OCI-LY3 (cell line): ENCODE data around the gene SEC23B.

Source experiments
- H2AFZ ChIP-seq: fragments of 200-600, 300-600 bp; shearing (Covaris generic); 2 replicates; pipeline ENCODE4 v1.6.0; 2014; ENCODE audit warnings: antibody characterized with exemption, low read depth, low read length
- H3K27ac ChIP-seq: fragments of 200-600, 300-600 bp; sonication (generic); 2 replicates; pipeline ENCODE4 v1.5.1; 2014; ENCODE audit warnings: mild to moderate bottlenecking, low read length, moderate library complexity, mixed read lengths
- H3K27me3 ChIP-seq: fragments of 200-600, 300-600 bp; sonication (generic); 2 replicates; pipeline ENCODE4 v1.6.1; 2014; ENCODE audit warnings: low read depth, low read length, mixed read lengths
- H3K36me3 ChIP-seq: fragments of 200-600, 300-600 bp; sonication (generic); replicated peaks from 2 replicates; pipeline ENCODE3; 2014; ENCODE audit warnings: low read depth, low read length, mixed read lengths
- H3K4me1 ChIP-seq: fragments of 300-600, 200-600 bp; sonication (generic); 2 replicates; pipeline ENCODE4 v1.6.1; 2014; ENCODE audit warnings: low read length, mixed read lengths
- H3K4me2 ChIP-seq: fragments of 200-600, 300-600 bp; sonication (generic); 2 replicates; pipeline ENCODE4 v1.6.1; 2014; ENCODE audit warnings: low read length, mixed read lengths
- H3K4me3 ChIP-seq: fragments of 300-600, 200-600 bp; sonication (generic); 2 replicates; pipeline ENCODE4 v1.5.1; 2014; ENCODE audit warnings: antibody characterized with exemption, mild to moderate bottlenecking, low read length, moderate library complexity
- H3K79me2 ChIP-seq: fragments of 300-600, 200-600 bp; shearing (Covaris generic); 2 replicates; pipeline ENCODE4 v1.6.1; 2014; ENCODE audit warnings: mild to moderate bottlenecking, low read length, mixed read lengths
- H3K9ac ChIP-seq: fragments of 300-600, 200-600 bp; shearing (Covaris generic); 2 replicates; pipeline ENCODE4 v1.6.0; 2014; ENCODE audit warnings: mild to moderate bottlenecking, low read length, moderate library complexity
- H3K9me3 ChIP-seq: fragments of 200-600, 300-600 bp; shearing (Covaris generic); 2 replicates; pipeline ENCODE4 v1.6.1; 2014; ENCODE audit warnings: low read length, mixed read lengths; ENCODE audit not compliant: insufficient read depth
- H4K20me1 ChIP-seq: fragments of 200-600, 300-600 bp; sonication (generic); 2 replicates; pipeline ENCODE4 v1.6.1; 2016; ENCODE audit warnings: low read length, mixed read lengths; ENCODE audit not compliant: insufficient read depth
- CTCF ChIP-seq: fragments of 200-600, 300-600 bp; sonication (generic); IDR thresholded peaks from 2 replicates; pipeline ENCODE4 v1.5.1; 2014; ENCODE audit warnings: antibody characterized with exemption, low read length, low read depth
- EZH2phosphoT487 ChIP-seq: fragments of 200-600 bp; shearing (Covaris generic); IDR thresholded peaks from 2 replicates; pipeline ENCODE4 v1.6.1; 2018; ENCODE audit warnings: antibody characterized with exemption, mixed run types, low read depth

Gene SEC23B

GRCh38 chr20:18571578-18571977 is 63.8 kb downstream of the SEC23B start:
- H3K4me2 ChIP-seq: no peak overlapping the region
- H3K27ac ChIP-seq: no peak overlapping the region
- TF ChIP-seq CTCF (no peak), EZH2phosphoT487 (no peak)

GRCh38 chr20:18577942-18578341 is 70.2 kb downstream of the SEC23B start:
- no peak for TF ChIP-seq EZH2phosphoT487
- no peak for TF ChIP-seq CTCF
- Histone ChIP-seq H3K9ac (no peak overlapping the region), H3K27me3 (no peaks in the 10 kb centered on the region), H2AFZ (no peak overlapping the region), H3K4me2 (no peak overlapping the region), H3K9me3 (no peaks in the 10 kb centered on the region), H3K4me1 (no peaks in the 10 kb centered on the region), H3K79me2 (no peaks in the 10 kb centered on the region), H3K36me3 (no peaks in the 10 kb centered on the region), H3K27ac (no peak overlapping the region), H4K20me1 (no peaks in the 10 kb centered on the region), H3K4me3 (no peak overlapping the region)

More at GRCh38 chr20:18571578-18571977, 63.8 kb downstream of the SEC23B start:
- Histone ChIP-seq H3K79me2 (peaks cover 19% of the 10 kb centered on the region), H3K27me3 (no peaks in the 10 kb centered on the region), H4K20me1 (no peaks in the 10 kb centered on the region), H3K9ac (no peak overlapping the region), H2AFZ (no peak overlapping the region), H3K36me3 (peaks cover 28% of the 10 kb centered on the region), H3K4me3 (no peak overlapping the region), H3K9me3 (no peaks in the 10 kb centered on the region), H3K4me1 (peaks cover 7% of the 10 kb centered on the region)

- no peaks in the 10 kb centered on the region for H4K20me1 ChIP-seq
- no peak for TF ChIP-seq CTCF
- no peak overlapping the region for H3K4me3 ChIP-seq
- H3K27ac ChIP-seq: no peak overlapping the region
- no peak overlapping the region for H3K4me2 ChIP-seq
- H3K9me3 ChIP-seq: no peaks in the 10 kb centered on the region
- no peaks in the 10 kb centered on the region for H3K4me1 ChIP-seq
- H3K9ac ChIP-seq: no peak overlapping the region
- no peaks in the 10 kb centered on the region for H3K79me2 ChIP-seq
- H3K27me3 ChIP-seq: no peaks in the 10 kb centered on the region
- H2AFZ ChIP-seq: no peak overlapping the region
- no peaks in the 10 kb centered on the region for H3K36me3 ChIP-seq
These were observed 70.8 kb downstream of the SEC23B start for GRCh38 chr20:18578581-18578980.

- 0 out of 2 replicates have a peak, but pooled peaks cover 3% of the 10 kb centered on the region for H3K27me3 ChIP-seq
- no peaks in the 10 kb centered on the region for H3K79me2 ChIP-seq
- no peak overlapping the region for H3K4me3 ChIP-seq
- H3K4me1 ChIP-seq: no peaks in the 10 kb centered on the region
- no peak overlapping the region for H3K27ac ChIP-seq
- H4K20me1 ChIP-seq: no peaks in the 10 kb centered on the region
- H3K36me3 ChIP-seq: no peaks in the 10 kb centered on the region
- TF ChIP-seq EZH2phosphoT487 (no peak), CTCF (no peak)
- no peak overlapping the region for H3K9ac ChIP-seq
- no peak overlapping the region for H2AFZ ChIP-seq
- H3K4me2 ChIP-seq: no peak overlapping the region
- no peaks in the 10 kb centered on the region for H3K9me3 ChIP-seq
These were observed 72.3 kb downstream of the SEC23B start for GRCh38 chr20:18580012-18580411.
